ENCODE measurements around the gene TNIP1. TPM values are rescaled to one million over a fixed set of nuclear protein-coding genes. Genes with fewer than 3 reads are reported as not detected.

The TNIP1 gene
- total and polyA plus RNA-seq, 4 donors: 81.5 to 308 (median 129) TPM

GRCh38 chr5:151053796-151054462, 26.9 kb downstream of the TNIP1 start:
- peaks cover 0 to 11% (median 0%) of the 10 kb centered on the region in 5 donors for H3K4me1 ChIP-seq (ENCODE audit: control insufficient read depth in 5 of 5, insufficient read depth in 5 of 5, low read length in 5 of 5)
- no peak for TF ChIP-seq CTCF (IDR thresholded peaks at IDR 0.05; ENCODE audit: control extremely low read depth, extremely low read depth)
- no peaks in the 10 kb centered on the region for H3K9me3 ChIP-seq (ENCODE audit: control insufficient read depth in 4 of 4, insufficient read depth in 3 of 4, low read length in 3 of 4)
- WGBS, 2 donors: 97% methylated on average over 4 of the region's 4 CpGs
- peak overlapping the region in 1 of 2 donors; percentile 2 for H3K27ac ChIP-seq (ENCODE audit: low read depth in 1 of 2, low read length in 1 of 2)
- H3K27me3 ChIP-seq (ENCODE audit: control insufficient read depth in 3 of 3, insufficient read depth in 3 of 3, low read length in 2 of 3): no peaks in the 10 kb centered on the region
- H3K36me3 ChIP-seq (ENCODE audit: control insufficient read depth in 4 of 4, insufficient read depth in 4 of 4, low read length in 4 of 4): peaks cover 4 to 65% (median 26%) of the 10 kb centered on the region in 4 donors
- ATAC-seq (ENCODE audit: insufficient read depth, low FRiP score): no peak
- H3K9ac ChIP-seq (ENCODE audit: insufficient read depth in 1 of 2, low read length in 2 of 2): no peak overlapping the region
- DNase-seq: no peak
- no peak overlapping the region for H3K4me3 ChIP-seq

GRCh38 chr5:151052836-151053235, 28.0 kb downstream of the TNIP1 start:
- DNase-seq (no peak), ATAC-seq (ENCODE audit: insufficient read depth, low FRiP score) (no peak)
- H3K4me3 ChIP-seq: no peak overlapping the region
- peaks cover 4 to 67% (median 25%) of the 10 kb centered on the region in 4 donors for H3K36me3 ChIP-seq (ENCODE audit: control insufficient read depth in 4 of 4, insufficient read depth in 4 of 4, low read length in 4 of 4)
- H3K4me1 ChIP-seq (ENCODE audit: control insufficient read depth in 5 of 5, insufficient read depth in 5 of 5, low read length in 5 of 5): peaks cover 0 to 7% (median 0%) of the 10 kb centered on the region in 5 donors
- no peaks in the 10 kb centered on the region for H3K27me3 ChIP-seq (ENCODE audit: control insufficient read depth in 3 of 3, insufficient read depth in 3 of 3, low read length in 2 of 3)
- no peak overlapping the region for H3K9ac ChIP-seq (ENCODE audit: insufficient read depth in 1 of 2, low read length in 2 of 2)
- H3K9me3 ChIP-seq (ENCODE audit: control insufficient read depth in 4 of 4, insufficient read depth in 3 of 4, low read length in 3 of 4): no peaks in the 10 kb centered on the region
- WGBS, 2 donors: 69 to 79% methylated on average over 3 of the region's 3 CpGs
- no peak for TF ChIP-seq CTCF (IDR thresholded peaks at IDR 0.05; ENCODE audit: control extremely low read depth, extremely low read depth)
- H3K27ac ChIP-seq (ENCODE audit: low read depth in 1 of 2, low read length in 1 of 2): peak overlapping the region in 1 of 2 donors; percentile 1

GRCh38 chr5:151051931-151052608, 28.8 kb downstream of the TNIP1 start:
- H3K27ac ChIP-seq (ENCODE audit: low read depth in 1 of 2, low read length in 1 of 2): peak overlapping the region in 1 of 2 donors; percentile 69
- ATAC-seq (ENCODE audit: insufficient read depth, low FRiP score): no peak
- DNase-seq: no peak
- H3K4me1 ChIP-seq (ENCODE audit: control insufficient read depth in 5 of 5, insufficient read depth in 5 of 5, low read length in 5 of 5): peaks cover 0 to 7% (median 0%) of the 10 kb centered on the region in 5 donors
- H3K9me3 ChIP-seq (ENCODE audit: control insufficient read depth in 4 of 4, insufficient read depth in 3 of 4, low read length in 3 of 4): no peaks in the 10 kb centered on the region
- peaks cover 6 to 70% (median 25%) of the 10 kb centered on the region in 4 donors for H3K36me3 ChIP-seq (ENCODE audit: control insufficient read depth in 4 of 4, insufficient read depth in 4 of 4, low read length in 4 of 4)
- H3K4me3 ChIP-seq: no peak overlapping the region
- H3K9ac ChIP-seq (ENCODE audit: insufficient read depth in 1 of 2, low read length in 2 of 2): no peak overlapping the region
- TF ChIP-seq CTCF (IDR thresholded peaks at IDR 0.05; ENCODE audit: control extremely low read depth, extremely low read depth): no peak
- 62 to 76% methylated on average over 10 of the region's 10 CpGs for WGBS, 2 donors
- H3K27me3 ChIP-seq (ENCODE audit: control insufficient read depth in 3 of 3, insufficient read depth in 3 of 3, low read length in 2 of 3): no peaks in the 10 kb centered on the region
